GM21360 (cell line): ENCODE results near the gene COX7A2L.
"Not testable (repeated sequence)": the region's sequence is repeated elsewhere in the genome, so short reads cannot be mapped to it uniquely, and the experiment has no call there.

Experiments
- ATAC-seq: cut with Tn5 transposase; IDR thresholded peaks from one replicate; pipeline ENCODE4 v1.9.1; 2021; ENCODE audit warnings: mild to moderate bottlenecking, moderate library complexity; ENCODE audit not compliant: unreplicated experiment

The COX7A2L gene

GRCh38 chr2:42360890-42361727 lies at the start of gene COX7A2L:
TSS of gene COX7A2L (minus strand) at chr2:42361217. CDS start at chr2:42361161, 56 bp downstream.
- ATAC-seq = peak; percentile 91

- ATAC-seq = no peak
These were observed 47.0 kb upstream of the COX7A2L start for GRCh38 chr2:42408009-42408408.

GRCh38 chr2:42407476-42407875 lies 46.5 kb upstream of the COX7A2L start:
- no peak for ATAC-seq

GRCh38 chr2:42404676-42405075 lies 43.7 kb upstream of the COX7A2L start:
- no peak for ATAC-seq

GRCh38 chr2:42401773-42402172 lies 40.8 kb upstream of the COX7A2L start:
- no peak for ATAC-seq

- not testable (repeated sequence) for ATAC-seq
These were observed 37.0 kb upstream of the COX7A2L start for GRCh38 chr2:42398052-42398451.

GRCh38 chr2:42393320-42393719 lies 32.3 kb upstream of the COX7A2L start:
- ATAC-seq = not testable (repeated sequence)

GRCh38 chr2:42392191-42392590 lies 31.2 kb upstream of the COX7A2L start:
- no peak for ATAC-seq

GRCh38 chr2:42390401-42390969 lies 29.5 kb upstream of the COX7A2L start:
- no peak for ATAC-seq

- ATAC-seq = no peak
These were observed 25.7 kb upstream of the COX7A2L start for GRCh38 chr2:42386682-42387081.

- no peak for ATAC-seq
These were observed 24.2 kb upstream of the COX7A2L start for GRCh38 chr2:42385225-42385624.

GRCh38 chr2:42383855-42384530 lies 23.0 kb upstream of the COX7A2L start:
- ATAC-seq = no peak

GRCh38 chr2:42382144-42382543 lies 21.1 kb upstream of the COX7A2L start:
- no peak for ATAC-seq

GRCh38 chr2:42380026-42380425 lies 19.0 kb upstream of the COX7A2L start:
- ATAC-seq = not testable (repeated sequence)

- no peak for ATAC-seq
These were observed 17.4 kb upstream of the COX7A2L start for GRCh38 chr2:42378415-42378814.

GRCh38 chr2:42376758-42377157 lies 15.7 kb upstream of the COX7A2L start:
- no peak for ATAC-seq

- no peak for ATAC-seq
These were observed 11.6 kb upstream of the COX7A2L start for GRCh38 chr2:42372474-42373200.

GRCh38 chr2:42371611-42372473 lies 10.8 kb upstream of the COX7A2L start:
- ATAC-seq = no peak

- no peak for ATAC-seq
These were observed 8.7 kb upstream of the COX7A2L start for GRCh38 chr2:42369532-42370229.
